K562 (cell line): Measurements from ENCODE around the gene SRD5A2. TPM values are rescaled to one million over a fixed set of nuclear protein-coding genes. Genes with fewer than 3 reads are reported as not detected.
A peak's percentile ranks its signal among the peaks of the same experiment; 100 is the strongest.

Experiments used
- ATAC-seq: fragments of 200-7000 bp; cut with Tn5 transposase; 3 replicates; pipeline ENCODE4 v1.9.1; 2020; ENCODE audit warnings: moderate library complexity
- BruUV-seq: library from RNA; stranded (reverse); fragments of 400-500 nt; replicated peaks from 2 replicates; lab custom pipeline; 2021; lab: Mats Ljungman, UMichigan
- CTCF ChIA-PET: fragments of 300-600 bp; formaldehyde crosslinking; extraction: SDS; loops from one replicate; lab custom pipeline; 2021; ENCODE audit warnings: low intra/inter-chr PET ratio; lab: Yijun Ruan, JAX
- POLR2A ChIA-PET: fragments of 300-600, 350-650 bp; sonication (Branson Sonifier 250); formaldehyde crosslinking; extraction: SDS; loops from one replicate; lab custom pipeline; 2021; ENCODE audit warnings: antibody characterized with exemption, inconsistent platforms; lab: Yijun Ruan, JAX
- DNase-seq, 4 experiments: peaks; one replicate each; pipeline versions ENCODE4 v3.0.0 to v3.0.0-alpha.2; 2011 to 2018; ENCODE audit warnings: low spot score in 3 of 4, mixed read lengths in 3 of 4; ENCODE audit errors: extremely low read depth in 1 of 4
- FAIRE-seq: peaks from 2 replicates; lab custom pipeline; 2011; peaks lifted over from hg19 to GRCh38; lab: Jason Lieb, UNC
- H2AFZ ChIP-seq: 2 replicates; pipeline ENCODE4 v1.6.0; 2011; ENCODE audit warnings: low read depth, low read length, control low read depth, inconsistent platforms
- H3K27ac ChIP-seq: fragments of 200-600 bp; 3 replicates; pipeline ENCODE4 v1.8.0; 2011; ENCODE audit warnings: low read depth, mild to moderate bottlenecking, control low read depth, inconsistent platforms, low read length, moderate library complexity, mixed read lengths; ENCODE audit errors: extremely low read depth
- H3K27me3 ChIP-seq, 2 experiments: fragments of 300-600 bp in 1 of 2; 2 replicates in 1 of 2; 3 replicates in 1 of 2; pipeline versions ENCODE4 v1.6.0 to v1.8.0; 2011; ENCODE audit warnings: inconsistent platforms in 2 of 2, low read length in 2 of 2, mild to moderate bottlenecking in 1 of 2, mixed read lengths in 1 of 2, moderate library complexity in 1 of 2; ENCODE audit not compliant: control insufficient read depth in 2 of 2, insufficient read depth in 2 of 2
- H3K36me3 ChIP-seq: fragments of 300-600 bp; 3 replicates; pipeline ENCODE4 v1.8.0; 2011; ENCODE audit warnings: mild to moderate bottlenecking, low read length, inconsistent platforms; ENCODE audit not compliant: control insufficient read depth, insufficient read depth
- H3K4me1 ChIP-seq, 2 experiments: fragments of 200-600 bp in 1 of 2; replicated peaks in 1 of 2; 2 replicates in 1 of 2; 3 replicates in 1 of 2; pipeline versions ENCODE4 v1.5.1 to v1.8.0; 2011; ENCODE audit warnings: inconsistent platforms in 2 of 2, low read length in 2 of 2, mild to moderate bottlenecking in 1 of 2, mixed read lengths in 1 of 2, moderate library complexity in 1 of 2; ENCODE audit not compliant: control insufficient read depth in 2 of 2, insufficient read depth in 2 of 2
- H3K4me2 ChIP-seq: 2 replicates; pipeline ENCODE4 v1.6.1; 2011; ENCODE audit warnings: low read length, control low read depth, inconsistent platforms, mixed read lengths; ENCODE audit not compliant: insufficient read depth
- H3K4me3 ChIP-seq: fragments of 200-600 bp; sonication (generic), shearing (Covaris generic); 2 replicates; pipeline ENCODE4 v1.5.1; 2016; ENCODE audit warnings: control low read depth, inconsistent platforms
- H3K79me2 ChIP-seq: fragments of 200-600 bp; 3 replicates; pipeline ENCODE4 v1.8.0; 2011; ENCODE audit warnings: low read length, inconsistent platforms; ENCODE audit not compliant: control insufficient read depth, insufficient read depth
- H3K9ac ChIP-seq, 2 experiments: 2 replicates each; pipeline versions ENCODE4 v1.6.0 to v1.6.1; 2011; ENCODE audit warnings: low read depth in 2 of 2, low read length in 2 of 2, control low read depth in 1 of 2, inconsistent platforms in 1 of 2, mild to moderate bottlenecking in 1 of 2, mixed read lengths in 1 of 2; ENCODE audit not compliant: insufficient read depth in 1 of 2
- H3K9me1 ChIP-seq: one replicate; pipeline ENCODE4 v1.6.0; 2011; ENCODE audit warnings: inconsistent platforms, mild to moderate bottlenecking, low read length, moderate library complexity; ENCODE audit not compliant: control insufficient read depth, insufficient read depth
- H3K9me3 ChIP-seq: replicated peaks from 2 replicates; pipeline ENCODE4 v1.5.1; 2011; ENCODE audit warnings: low read depth, low read length, inconsistent platforms; ENCODE audit not compliant: control insufficient read depth, insufficient read depth
- H4K20me1 ChIP-seq: replicated peaks from 2 replicates; pipeline ENCODE4 v1.6.1; 2011; ENCODE audit warnings: low read length, inconsistent platforms, mixed read lengths; ENCODE audit not compliant: control insufficient read depth, insufficient read depth
- NR1H2 ChIP-seq: sonication (generic); formaldehyde crosslinking; IDR thresholded peaks from 2 replicates; pipeline ENCODE4 v1.4.0; 2020; ENCODE audit warnings: mild to moderate bottlenecking, missing genetic modification reagents
- PTRF ChIP-seq: fragments of 450-650 bp; IDR thresholded peaks from 2 replicates; pipeline ENCODE4 v1.6.1; 2016; ENCODE audit warnings: mild to moderate bottlenecking, missing genetic modification characterization, missing compliant biosample characterization
- RCOR1 ChIP-seq, 2 experiments: IDR thresholded peaks; 2 replicates each; pipeline ENCODE4 v1.6.1; 2012; ENCODE audit warnings: low read depth in 2 of 2, low read length in 2 of 2, borderline replicate concordance in 1 of 2, improper control_type of control experiment in 1 of 2
- SOX6 ChIP-seq: fragments of 450-650 bp; IDR thresholded peaks from 2 replicates; pipeline ENCODE4 v1.6.1; 2014; ENCODE audit warnings: mild to moderate bottlenecking
- SPI1 ChIP-seq: IDR thresholded peaks from 2 replicates; pipeline ENCODE4 v1.6.1; 2011; ENCODE audit warnings: low read depth, low read length, control low read depth, borderline replicate concordance
- ZNF197 ChIP-seq: fragments of 200-800 bp; sonication (Bioruptor generic); IDR thresholded peaks from 2 replicates; pipeline ENCODE4 v1.6.1; 2016; ENCODE audit warnings: low read depth, missing genetic modification characterization, missing compliant biosample characterization
- ZNF324 ChIP-seq: fragments of 250-450 bp; sonication (Bioruptor Pico); IDR thresholded peaks from 2 replicates; pipeline ENCODE4 v1.4.0; 2020; ENCODE audit warnings: mild to moderate bottlenecking
- WGBS: fragments of 100-300 bp; shearing (Covaris generic); methylation state at CpG from one replicate; pipeline ENCODE4 v1.1.6; 2016; ENCODE audit warnings: low coverage, mixed read lengths; ENCODE audit not compliant: insufficient coverage; ENCODE audit errors: missing lambda C conversion rate; 5-methylcytosine and 5-hydroxymethylcytosine counted together
- in situ Hi-C: fragments of 300-500 bp; cut with MboI; formaldehyde crosslinking; loops from 4 replicates; pipeline ENCODE4 v1.15.0; 2018; ENCODE audit warnings: inconsistent platforms, mixed read lengths
- intact Hi-C: fragments of 100-400 bp; cut with micrococcal nuclease; formaldehyde crosslinking; loops from 2 replicates; pipeline ENCODE4 v1.14.2; 2022
- polyA plus RNA-seq, 8 experiments: library from polyadenylated mRNA; depleted of rRNA in 4 of 8; stranded (reverse) in 5 of 8; unstranded in 3 of 8; fragments of >200 nt; fragmentation: Nextera tagmentation in 2 of 8; fragmentation: Illumina TruSeq in 1 of 8; extraction: Ambion mirVana in 2 of 8; extraction: Trizol in 1 of 8; gene quantifications; 2 replicates each; pipeline versions ENCODE4 v1.2.1 to v1.2.3, GENCODE V29; 2011 to 2014; ENCODE audit warnings: inconsistent platforms in 1 of 8, missing spikeins in 1 of 8
- total RNA-seq, 7 experiments: library from RNA; depleted of rRNA in 6 of 7; stranded (reverse); fragments of >200 nt in 6 of 7; fragmentation: Illumina TruSeq in 2 of 7; extraction: Trizol in 2 of 7; gene quantifications; 2 replicates each; pipeline versions ENCODE4 v1.2.1 to v1.2.3, GENCODE V29; 2011 to 2021; ENCODE audit warnings: low replicate concordance in 1 of 7

The SRD5A2 gene
- total and polyA plus RNA-seq, 9 of the 15 experiments (the other 6 are each of a cell fraction or from before 2014, with no cell fraction given), result 0.03 TPM; not detected in 8

DNA sequence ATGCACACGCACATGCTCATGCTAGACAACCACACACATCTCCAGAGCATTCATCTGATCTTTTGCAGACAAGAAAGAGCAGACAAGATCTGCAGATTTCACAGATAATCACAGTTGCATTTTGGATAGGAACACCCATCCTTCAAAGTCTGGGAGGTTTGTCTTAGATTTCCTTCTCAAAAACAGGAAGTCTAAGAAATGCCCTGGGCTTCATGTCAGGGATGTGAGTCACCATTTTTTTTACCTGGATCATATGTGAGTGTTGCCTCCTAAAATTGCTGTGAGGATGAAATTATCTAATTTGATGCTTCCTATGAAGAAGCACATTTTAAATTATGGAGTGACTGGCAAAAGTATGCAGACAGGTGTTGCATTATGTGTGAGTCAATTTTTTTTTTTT lies 46.1 kb downstream of the SRD5A2 start:
- Histone ChIP-seq H3K4me2 (no peak overlapping the region), H3K79me2 (no peaks in the 10 kb centered on the region), H3K36me3 (no peaks in the 10 kb centered on the region), H3K9me3 (no peaks in the 10 kb centered on the region), H4K20me1 (no peaks in the 10 kb centered on the region), H3K27ac (no peak overlapping the region), H3K9ac (no peak overlapping the region), H2AFZ (no peak overlapping the region), H3K4me3 (no peak overlapping the region), H3K9me1 (no peaks in the 10 kb centered on the region), H3K4me1 (no peaks in the 10 kb centered on the region), H3K27me3 (no peaks in the 10 kb centered on the region; a peak in 2 of 5 replicates)
- ChIA-PET POLR2A (no interaction called here), CTCF (no interaction called here)
- WGBS, result 0% methylated on average over 1 of the region's 1 CpG
- FAIRE-seq (no peak), DNase-seq (no peak), ATAC-seq (no peak)
- no TSS peak for BruUV-seq
- in situ Hi-C loops, result no loop called here
- TF ChIP-seq SPI1 (0 out of 2 replicates have a peak, but pooled peaks have one; percentile 46), RCOR1 (IDR thresholded peaks at IDR 0.05; ENCODE audit: borderline replicate concordance in 1 of 2, low read depth in 2 of 2, low read length in 2 of 2) (no peak), SOX6 (no peak), ZNF197 (CRISPR knock-in tag) (no peak), NR1H2 (CRISPR knock-in tag) (no peak), ZNF324 (CRISPR knock-in tag) (no peak)
- intact Hi-C loops, result no loop called here

GRCh38 chr2:31533036-31533435 lies 47.7 kb downstream of the SRD5A2 start:
- no peaks in the 10 kb centered on the region; a peak in 2 of 5 replicates for H3K27me3 ChIP-seq
- TF ChIP-seq PTRF (tag) (no peak), NR1H2 (CRISPR knock-in tag) (no peak)
- WGBS, result 6% methylated on average over 1 of the region's 1 CpG
- H3K36me3 ChIP-seq, result no peaks in the 10 kb centered on the region
- H3K4me3 ChIP-seq, result no peak overlapping the region
- no peaks in the 10 kb centered on the region for H4K20me1 ChIP-seq
- H3K4me1 ChIP-seq, result no peaks in the 10 kb centered on the region
- BruUV-seq, result no TSS peak
- POLR2A ChIA-PET, result no interaction called here
- CTCF ChIA-PET, result no interaction called here
- H3K9me3 ChIP-seq, result no peaks in the 10 kb centered on the region
- in situ Hi-C loops, result no loop called here
- H3K79me2 ChIP-seq, result no peaks in the 10 kb centered on the region
- intact Hi-C loops, result no loop called here
- H3K4me2 ChIP-seq, result no peak overlapping the region
- FAIRE-seq (no peak), ATAC-seq (no peak), DNase-seq (no peak)
- H2AFZ ChIP-seq, result no peak overlapping the region
- no peak overlapping the region for H3K9ac ChIP-seq
- H3K27ac ChIP-seq, result no peak overlapping the region
- no peaks in the 10 kb centered on the region for H3K9me1 ChIP-seq
